ENCODE results near the gene COX4I1.
A peak's percentile ranks its signal among the peaks of the same experiment; 100 is the strongest.

Gene COX4I1

GRCh38 chr16:85768199-85768598, 31.3 kb upstream of the COX4I1 start:
- DNase-seq (ENCODE audit: low spot score): no peak

DNA sequence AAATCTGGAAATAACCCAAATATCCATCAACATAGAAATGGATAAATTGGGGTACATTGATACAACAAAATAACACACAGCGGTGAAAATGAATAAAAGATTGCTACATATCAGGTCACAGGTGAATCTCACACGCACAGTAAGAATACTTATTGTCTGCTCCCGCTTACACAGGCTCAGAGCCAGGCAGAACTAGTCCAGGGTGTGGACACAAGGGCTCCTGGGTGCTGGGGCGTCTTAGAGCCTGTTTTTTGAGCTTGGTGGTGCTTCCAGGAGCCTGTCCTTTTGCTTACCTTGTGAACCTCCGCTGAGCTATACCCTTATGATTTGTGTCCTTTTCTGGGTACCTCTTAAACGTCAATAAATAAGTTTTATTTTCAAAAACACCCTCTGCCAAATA, 28.8 kb upstream of the COX4I1 start:
- DNase-seq (ENCODE audit: low spot score): no peak

DNA sequence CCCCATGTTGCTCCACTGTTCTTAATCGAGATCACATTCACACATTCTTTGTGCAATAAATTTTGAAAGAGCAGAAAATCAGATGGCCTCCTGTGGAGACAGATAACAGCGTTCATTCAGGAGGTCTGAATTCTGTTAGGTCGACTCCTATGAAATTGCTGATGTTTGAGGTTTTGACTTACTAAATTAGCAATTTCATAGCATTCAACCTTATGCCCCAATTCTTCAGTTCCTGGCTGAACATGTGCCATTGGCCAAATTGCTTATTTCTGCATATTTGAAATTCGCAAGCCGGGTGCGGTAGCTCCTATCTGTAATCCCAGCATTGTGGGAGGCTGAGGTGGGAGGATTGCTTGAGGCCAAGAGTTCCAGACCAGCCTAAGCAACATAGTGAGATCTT, 26.5 kb upstream of the COX4I1 start:
- no peak for DNase-seq (ENCODE audit: low spot score)

DNA sequence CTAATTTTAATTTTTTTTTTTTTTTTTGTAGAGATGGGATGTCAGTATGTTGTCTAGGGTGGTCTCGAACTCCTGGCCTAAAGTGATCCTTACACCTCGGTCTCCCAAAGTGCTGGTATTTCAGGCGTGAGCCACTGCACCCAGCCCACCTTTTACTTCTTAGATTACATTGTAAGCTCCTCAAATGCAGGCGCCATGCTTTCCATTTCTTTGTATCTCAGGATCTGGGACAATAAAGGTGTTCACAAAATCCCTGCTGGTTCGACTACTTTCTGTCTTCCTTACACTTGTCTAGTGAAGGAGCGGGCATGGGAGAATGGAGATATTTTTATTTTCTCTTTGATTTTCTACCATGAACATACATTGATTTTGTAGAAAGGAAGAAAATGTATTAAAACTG, 25.4 kb upstream of the COX4I1 start:
- no peak for DNase-seq (ENCODE audit: low spot score)

- no peak for DNase-seq (ENCODE audit: low spot score)
Measured at GRCh38 chr16:85774811-85775210, 24.7 kb upstream of the COX4I1 start.

GRCh38 chr16:85777583-85778310, 21.7 kb upstream of the COX4I1 start:
- no peak for DNase-seq (ENCODE audit: low spot score)

- DNase-seq (ENCODE audit: low spot score): no peak
Measured at GRCh38 chr16:85778873-85779272, 20.6 kb upstream of the COX4I1 start.

GRCh38 chr16:85780281-85780680, 19.2 kb upstream of the COX4I1 start:
- DNase-seq (ENCODE audit: low spot score): no peak

DNA sequence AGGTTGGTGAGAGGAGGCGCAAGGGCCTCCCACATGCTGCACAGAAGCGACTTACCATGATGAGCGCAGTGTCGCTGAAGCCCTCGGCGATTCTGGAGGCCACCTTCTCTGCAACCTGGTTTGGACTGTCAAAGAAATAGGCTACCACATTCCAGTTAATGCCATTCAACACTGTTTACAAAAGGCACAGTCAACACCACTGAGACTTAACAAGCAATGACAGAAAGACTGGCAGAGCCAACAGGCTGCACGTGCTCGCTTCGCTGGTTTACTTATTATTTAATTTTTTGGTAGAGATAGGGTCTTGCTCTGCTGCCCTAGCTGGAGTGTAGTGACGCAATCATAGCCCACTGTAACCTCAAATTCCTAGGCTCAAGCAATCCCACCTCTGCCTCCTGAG, 18.3 kb upstream of the COX4I1 start:
- no peak for DNase-seq (ENCODE audit: low spot score)

DNA sequence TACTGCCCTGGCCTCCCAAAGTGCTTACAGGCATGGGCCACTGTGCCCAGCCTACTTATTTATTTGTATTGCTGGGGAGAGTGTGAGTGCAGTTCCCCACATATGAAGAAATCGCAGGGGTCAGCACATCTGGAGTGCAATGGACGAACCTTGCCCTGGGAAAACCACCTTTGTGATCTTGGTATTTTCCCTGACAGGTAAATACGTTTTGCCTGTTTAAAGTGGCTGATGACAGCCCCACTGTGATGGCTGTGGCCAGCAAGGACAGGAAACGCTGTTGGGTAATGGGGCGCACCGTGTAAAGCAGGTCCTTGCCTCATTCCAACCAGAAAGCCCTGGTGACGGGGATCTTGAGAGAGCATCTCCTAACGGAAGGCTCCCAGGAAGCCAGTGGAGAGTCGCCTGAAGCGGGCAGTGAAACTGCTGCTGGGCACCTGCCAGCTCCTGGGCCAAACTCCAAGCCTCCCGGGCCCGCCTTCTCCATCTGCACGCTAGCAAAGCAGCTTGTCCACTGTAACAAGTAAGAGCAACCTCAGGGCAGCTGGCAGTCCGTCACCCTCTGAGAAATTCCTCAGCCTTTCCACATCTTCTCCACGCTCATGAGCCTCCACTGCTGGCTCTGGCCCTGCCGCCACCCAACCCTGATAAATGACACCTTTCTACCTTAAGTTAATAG, 17.7 kb upstream of the COX4I1 start:
- DNase-seq (ENCODE audit: low spot score): no peak

- no peak for DNase-seq (ENCODE audit: low spot score)
Measured at GRCh38 chr16:85782451-85782850, 17.0 kb upstream of the COX4I1 start.

GRCh38 chr16:85783441-85783840, 16.1 kb upstream of the COX4I1 start:
- no peak for DNase-seq (ENCODE audit: low spot score)

DNA sequence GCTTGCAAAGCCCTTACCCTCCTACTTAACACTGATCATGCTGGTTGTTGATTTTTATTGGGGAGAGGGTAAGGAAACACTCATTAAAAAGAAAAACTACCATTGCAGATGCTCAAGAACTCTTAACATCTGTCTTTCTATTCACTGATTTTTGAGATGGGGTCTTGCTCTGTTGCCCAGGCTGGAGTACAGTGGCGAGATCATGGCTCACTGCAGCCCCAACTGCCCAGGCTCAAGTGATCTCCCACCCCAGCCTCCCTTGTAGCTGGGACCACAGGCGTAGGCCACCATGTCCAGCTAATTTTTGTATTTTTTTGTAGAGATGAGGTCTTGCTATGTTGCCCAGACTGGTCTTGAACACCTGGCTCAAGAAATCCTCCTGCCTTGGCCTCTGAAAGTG, 14.7 kb upstream of the COX4I1 start:
- DNase-seq (ENCODE audit: low spot score): no peak

DNA sequence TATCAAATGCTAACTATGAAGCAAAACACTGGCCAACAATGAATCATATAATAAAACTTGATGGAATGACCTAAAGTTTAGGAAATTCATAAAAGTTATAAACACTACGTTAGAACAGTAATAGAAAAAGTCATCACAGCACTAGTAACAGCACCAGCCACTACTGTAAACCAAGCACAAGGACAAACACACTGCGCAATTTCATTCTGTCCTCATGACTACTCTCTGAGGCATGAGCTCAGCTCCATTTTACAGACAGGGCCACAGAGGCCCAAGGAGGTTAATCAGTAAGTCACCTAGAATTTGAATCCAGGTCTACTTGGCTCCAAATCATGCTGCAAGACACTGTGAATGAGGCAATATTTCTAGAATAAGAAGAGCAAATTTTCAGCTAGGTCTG, 13.6 kb upstream of the COX4I1 start:
- no peak for DNase-seq (ENCODE audit: low spot score)

DNA sequence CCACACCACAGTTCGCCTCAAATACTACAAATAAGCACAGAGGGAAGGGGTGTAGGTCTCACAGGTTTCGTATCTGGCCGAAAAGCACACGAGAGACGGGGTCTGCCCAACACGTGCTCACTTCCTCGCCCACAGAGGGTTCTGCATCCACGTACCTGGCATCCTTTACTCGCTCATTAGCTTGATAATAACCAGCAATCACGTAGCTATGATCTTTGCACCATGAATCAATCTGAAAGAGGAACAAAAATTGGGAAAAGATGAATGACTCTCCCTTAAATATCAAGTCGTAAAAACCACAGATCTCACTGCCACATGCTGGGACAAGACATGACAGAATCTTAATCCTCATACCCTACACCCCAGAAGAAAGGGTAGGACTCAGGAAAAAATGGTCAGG, 10.7 kb upstream of the COX4I1 start:
- DNase-seq (ENCODE audit: low spot score): no peak

DNA sequence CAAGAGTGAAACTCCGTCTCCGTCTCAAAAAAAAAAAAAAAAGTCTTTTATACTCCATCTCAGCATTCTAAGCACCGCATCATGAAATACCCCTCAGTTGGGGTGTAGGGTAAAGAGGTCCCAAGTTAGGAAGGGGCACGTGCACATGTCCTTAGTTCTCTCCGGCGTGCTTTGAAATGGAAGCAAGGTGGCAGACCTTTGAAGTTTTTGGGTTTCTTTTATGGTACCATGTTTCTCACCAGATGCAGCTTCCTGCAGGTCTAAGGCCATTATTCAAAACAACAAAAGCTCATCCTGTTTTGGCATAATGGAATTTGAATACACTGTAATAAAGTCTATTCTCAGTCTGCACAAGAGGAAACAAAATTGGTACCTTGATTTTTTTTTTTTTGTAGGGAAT, 9.7 kb upstream of the COX4I1 start:
- no peak for DNase-seq (ENCODE audit: low spot score)

- DNase-seq (ENCODE audit: low spot score): no peak
Measured at GRCh38 chr16:85793662-85794298, 5.7 kb upstream of the COX4I1 start.

GRCh38 chr16:85794696-85795095, 4.8 kb upstream of the COX4I1 start:
- no peak for DNase-seq (ENCODE audit: low spot score)

DNA sequence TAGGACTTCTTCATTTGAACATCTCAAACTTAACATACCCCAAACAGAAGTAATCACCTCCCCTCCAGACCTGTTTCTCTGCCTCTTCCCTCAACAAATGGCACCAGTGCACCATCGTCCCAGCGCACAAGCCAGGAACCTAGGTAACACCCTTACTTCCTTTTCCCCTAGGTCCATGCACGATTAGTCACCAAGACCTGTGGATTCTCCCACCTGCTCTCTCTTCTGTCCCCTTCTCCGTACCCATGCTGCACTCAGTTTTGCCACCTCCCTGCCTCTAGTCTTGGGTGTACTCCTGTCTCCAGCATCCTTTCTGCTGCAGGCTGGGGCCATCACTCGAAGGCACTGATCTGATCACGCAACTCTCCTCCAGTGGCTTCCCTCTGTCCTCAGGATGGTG, 3.3 kb upstream of the COX4I1 start:
- DNase-seq (ENCODE audit: low spot score): no peak

DNA sequence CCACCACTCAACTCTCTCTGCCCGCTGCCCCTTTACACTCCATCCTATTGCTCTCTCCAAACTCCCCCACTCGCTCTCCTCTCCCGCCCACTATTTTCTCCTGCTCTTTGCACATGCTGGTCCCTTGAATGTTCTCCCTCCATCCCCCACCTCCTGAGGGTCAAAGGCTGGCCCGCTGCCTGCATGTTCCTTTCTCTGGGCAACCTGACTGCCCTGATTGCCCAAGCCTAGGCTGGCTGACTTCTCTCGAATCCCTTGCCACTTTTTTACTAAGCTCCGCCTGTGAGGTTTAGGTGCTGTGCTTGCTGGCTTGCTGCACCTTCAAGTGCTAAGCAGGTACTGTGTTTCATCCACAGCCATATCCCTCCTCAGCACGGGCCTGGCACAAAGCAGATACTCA, 2.9 kb upstream of the COX4I1 start:
- no peak for DNase-seq (ENCODE audit: low spot score)

- peak; percentile 12 for DNase-seq (ENCODE audit: low spot score)
Measured at GRCh38 chr16:85798283-85798776, 1.2 kb upstream of the COX4I1 start.

DNA sequence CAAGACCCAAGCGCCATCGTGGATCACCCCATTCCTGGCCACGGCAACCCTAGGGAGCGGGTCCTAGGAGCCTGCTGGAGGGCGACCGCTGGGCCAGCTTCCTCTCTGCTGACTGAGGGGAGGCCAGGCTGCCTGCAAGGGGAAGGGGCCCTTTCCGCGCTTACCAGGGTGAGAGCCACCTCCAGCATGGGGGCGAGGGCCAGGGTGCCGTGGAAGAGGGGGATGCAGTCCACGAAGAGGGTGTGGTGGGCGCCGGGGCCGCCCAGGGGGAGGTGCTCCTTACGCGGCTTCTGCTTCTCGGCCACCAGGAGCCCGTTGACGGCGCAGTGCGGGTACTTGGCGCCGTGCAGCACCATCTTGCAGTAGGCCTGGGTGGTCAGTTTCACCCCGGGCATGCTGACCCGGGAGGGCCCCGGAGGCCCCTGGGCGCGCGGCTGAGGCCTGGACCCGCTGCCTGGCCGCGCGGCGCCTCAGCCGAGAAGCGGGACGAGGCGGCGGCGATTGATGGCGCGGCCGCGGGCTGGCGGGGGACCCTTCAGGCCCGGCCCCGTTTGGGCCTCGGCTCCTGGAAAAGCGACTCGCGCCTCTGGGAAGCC, 496 bp upstream of the COX4I1 start:
- peak; percentile 26 for DNase-seq (ENCODE audit: low spot score)

DNA sequence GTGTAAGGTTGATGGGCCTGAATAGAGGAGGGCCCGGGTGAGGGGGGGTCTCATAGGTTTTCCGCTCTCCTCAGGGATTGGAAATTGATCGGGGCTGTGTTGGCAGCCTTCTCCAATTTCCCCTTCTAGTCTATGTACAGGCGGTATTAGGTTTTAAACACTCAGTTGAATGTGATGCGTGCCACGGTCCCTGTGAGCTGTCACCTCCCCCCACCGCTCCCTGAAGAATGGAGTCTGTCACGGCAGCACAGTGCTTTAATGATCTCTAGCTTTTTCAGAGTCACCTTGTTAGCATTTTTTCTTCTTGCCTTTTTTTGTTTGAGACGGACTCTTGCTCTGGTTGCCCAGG, 800 bp downstream of the COX4I1 start:
- no peak for DNase-seq (ENCODE audit: low spot score)

Data from hematopoietic multipotent progenitor cell treated with erythropoietin and hydrocortisone succinate and interleukin-3 and kit ligand, for 17 days (in vitro differentiated cells).